Breast epithelium (tissue), 4 donors: ENCODE data around the gene ITGAL. TPM values are rescaled to one million over a fixed set of nuclear protein-coding genes. Genes with fewer than 3 reads are reported as not detected.

Experiments
- DNase-seq, 2 donors: peaks; one replicate each; pipeline ENCODE4 v3.0.0-alpha.2; 2019; ENCODE audit warnings: low spot score in 2 of 2
- H3K27ac ChIP-seq, 2 donors: fragments of 200-600 bp; sonication (generic) in 1 of 2; one replicate each; pipeline ENCODE4 v1.5.1; 2016 to 2019; ENCODE audit warnings: mild to moderate bottlenecking in 1 of 2
- H3K27me3 ChIP-seq, 2 donors: fragments of 200-600 bp; sonication (generic) in 1 of 2; one replicate each; pipeline versions ENCODE4 v1.5.1 to v1.6.0; 2017 to 2019; ENCODE audit warnings: control low read depth in 1 of 2, mild to moderate bottlenecking in 1 of 2
- H3K36me3 ChIP-seq: fragments of 200-600 bp; one replicate; pipeline ENCODE4 v1.5.1; 2019
- H3K4me1 ChIP-seq, 2 donors: fragments of 200-600 bp; sonication (generic); one replicate each; pipeline ENCODE4 v1.5.1; 2016 to 2019; ENCODE audit warnings: control low read depth in 1 of 2
- H3K4me3 ChIP-seq, 3 donors: fragments of 200-600 bp; sonication (generic); 1 replicate in 2 of 3; 2 replicates in 1 of 3; pipeline ENCODE4 v1.5.1; 2016 to 2019; ENCODE audit warnings: mild to moderate bottlenecking in 3 of 3, moderate library complexity in 2 of 3
- H3K9me3 ChIP-seq, 2 donors: fragments of 200-600 bp; sonication (generic) in 1 of 2; one replicate each; pipeline ENCODE4 v1.5.1; 2016 to 2019; ENCODE audit warnings: control low read depth in 1 of 2
- POLR2A ChIP-seq: fragments of 450-650 bp; IDR thresholded peaks from one replicate; pipeline ENCODE4 v1.6.1; 2016; ENCODE audit warnings: antibody characterized with exemption, mild to moderate bottlenecking, moderate library complexity
- POLR2AphosphoS5 ChIP-seq, 3 donors: sonication (generic); formaldehyde crosslinking; IDR thresholded peaks; one replicate each; pipeline ENCODE4 v1.6.1; 2017; ENCODE audit warnings: antibody characterized with exemption in 3 of 3
- intact Hi-C: fragments of 100-400 bp; cut with DNase I; formaldehyde crosslinking; loops from one replicate; pipeline ENCODE4 v1.15.1; 2023; ENCODE audit warnings: low total_unique reads
- total RNA-seq, 3 donors: library from RNA; depleted of rRNA; stranded (reverse); fragments of >200 nt; gene quantifications; one replicate each; pipeline ENCODE4 v1.1.0, GENCODE V29; 2016
- TF ChIP-seq, protein P1 (sequence below), 3 donors: fragments of 450-650 bp; IDR thresholded peaks; one replicate each; pipeline ENCODE4 v1.5.1; 2016 to 2017; ENCODE audit warnings: antibody characterized with exemption in 3 of 3, mild to moderate bottlenecking in 3 of 3, moderate library complexity in 3 of 3

The ITGAL gene
- total RNA-seq, 3 donors from 2014 or later, result 2.3 to 5.7 (median 2.4) TPM

DNA sequence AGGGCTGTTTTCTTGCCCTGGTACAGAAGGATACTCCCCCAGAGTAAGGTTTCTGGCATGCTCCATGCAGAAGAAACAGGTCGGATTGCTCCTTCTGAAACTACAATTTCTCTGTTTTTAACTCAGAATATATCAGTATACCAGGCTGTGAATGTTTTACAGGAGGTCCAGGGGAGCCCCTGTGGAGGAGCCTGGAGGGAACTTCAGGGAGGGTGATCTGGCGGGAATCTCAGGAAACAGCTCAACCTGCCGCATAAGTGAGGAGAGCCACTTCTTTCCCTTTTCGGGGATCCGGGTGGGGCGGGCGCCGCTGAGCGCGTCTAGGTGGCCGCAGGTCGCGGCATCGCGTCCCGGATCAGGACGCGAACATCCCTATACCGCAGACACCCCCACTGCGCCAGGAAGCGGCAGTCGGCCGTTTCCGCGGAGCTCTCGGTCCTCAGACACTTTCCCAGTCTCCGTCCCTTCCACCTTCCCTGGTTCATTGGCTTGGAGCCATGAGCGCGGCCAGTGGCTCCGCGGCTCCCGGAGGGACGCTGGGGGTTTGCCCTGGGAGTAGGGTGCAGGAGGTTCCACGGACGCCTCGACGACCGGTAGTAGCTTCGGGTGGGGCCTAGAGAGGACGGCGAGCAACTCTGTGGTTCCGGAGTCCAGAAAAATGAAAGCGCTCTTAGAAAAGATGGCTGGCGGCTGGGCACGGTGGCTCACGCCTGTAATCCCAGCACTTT lies 88.7 kb downstream of the ITGAL start:
- Histone ChIP-seq H3K36me3 (no peaks in the 10 kb centered on the region), H3K4me3 (peak overlapping the region; percentile 43 to 67 (median 61)), H3K27ac (peak overlapping the region; percentile 61 to 65), H3K9me3 (no peaks in the 10 kb centered on the region), H3K27me3 (no peaks in the 10 kb centered on the region), H3K4me1 (no peaks in the 10 kb centered on the region)
- no peak for TF ChIP-seq POLR2A
- TF ChIP-seq POLR2AphosphoS5 (IDR thresholded peaks at IDR 0.05), result no peak
- TF ChIP-seq, protein P1, sequence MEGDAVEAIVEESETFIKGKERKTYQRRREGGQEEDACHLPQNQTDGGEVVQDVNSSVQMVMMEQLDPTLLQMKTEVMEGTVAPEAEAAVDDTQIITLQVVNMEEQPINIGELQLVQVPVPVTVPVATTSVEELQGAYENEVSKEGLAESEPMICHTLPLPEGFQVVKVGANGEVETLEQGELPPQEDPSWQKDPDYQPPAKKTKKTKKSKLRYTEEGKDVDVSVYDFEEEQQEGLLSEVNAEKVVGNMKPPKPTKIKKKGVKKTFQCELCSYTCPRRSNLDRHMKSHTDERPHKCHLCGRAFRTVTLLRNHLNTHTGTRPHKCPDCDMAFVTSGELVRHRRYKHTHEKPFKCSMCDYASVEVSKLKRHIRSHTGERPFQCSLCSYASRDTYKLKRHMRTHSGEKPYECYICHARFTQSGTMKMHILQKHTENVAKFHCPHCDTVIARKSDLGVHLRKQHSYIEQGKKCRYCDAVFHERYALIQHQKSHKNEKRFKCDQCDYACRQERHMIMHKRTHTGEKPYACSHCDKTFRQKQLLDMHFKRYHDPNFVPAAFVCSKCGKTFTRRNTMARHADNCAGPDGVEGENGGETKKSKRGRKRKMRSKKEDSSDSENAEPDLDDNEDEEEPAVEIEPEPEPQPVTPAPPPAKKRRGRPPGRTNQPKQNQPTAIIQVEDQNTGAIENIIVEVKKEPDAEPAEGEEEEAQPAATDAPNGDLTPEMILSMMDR (IDR thresholded peaks at IDR 0.05), result no peak
- no peak for DNase-seq
- intact Hi-C loops, result no loop called here

DNA sequence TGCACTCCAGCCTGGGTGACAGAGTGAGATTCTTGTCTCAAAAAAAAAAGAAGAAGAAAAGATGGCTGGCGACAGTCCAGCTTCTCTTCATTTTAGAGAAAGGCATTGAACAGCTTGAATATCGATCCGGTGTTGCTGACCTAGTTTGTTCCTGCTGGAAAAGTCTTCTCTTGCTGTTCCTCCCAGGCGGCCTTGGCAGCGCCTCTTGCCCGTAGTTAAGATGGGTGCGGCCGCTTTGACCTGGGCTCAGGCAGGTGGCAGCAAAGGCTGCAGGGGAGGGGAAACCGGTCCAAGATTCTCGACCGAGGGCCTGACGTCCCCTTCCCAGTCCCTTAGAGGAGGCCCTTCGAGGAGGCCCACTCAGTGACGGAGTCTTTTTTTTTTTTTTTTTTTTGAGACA lies 89.5 kb downstream of the ITGAL start:
- Histone ChIP-seq H3K9me3 (no peaks in the 10 kb centered on the region), H3K36me3 (no peaks in the 10 kb centered on the region), H3K4me1 (no peaks in the 10 kb centered on the region), H3K4me3 (peak overlapping the region; percentile 43 to 67 (median 61)), H3K27ac (peak overlapping the region in 1 of 2 donors; percentile 61), H3K27me3 (no peaks in the 10 kb centered on the region)
- TF ChIP-seq POLR2AphosphoS5 (IDR thresholded peaks at IDR 0.05) (no peak), POLR2A (no peak)
- TF ChIP-seq, protein P1 (IDR thresholded peaks at IDR 0.05), result no peak
- intact Hi-C loops, result no loop called here
- no peak for DNase-seq

DNA sequence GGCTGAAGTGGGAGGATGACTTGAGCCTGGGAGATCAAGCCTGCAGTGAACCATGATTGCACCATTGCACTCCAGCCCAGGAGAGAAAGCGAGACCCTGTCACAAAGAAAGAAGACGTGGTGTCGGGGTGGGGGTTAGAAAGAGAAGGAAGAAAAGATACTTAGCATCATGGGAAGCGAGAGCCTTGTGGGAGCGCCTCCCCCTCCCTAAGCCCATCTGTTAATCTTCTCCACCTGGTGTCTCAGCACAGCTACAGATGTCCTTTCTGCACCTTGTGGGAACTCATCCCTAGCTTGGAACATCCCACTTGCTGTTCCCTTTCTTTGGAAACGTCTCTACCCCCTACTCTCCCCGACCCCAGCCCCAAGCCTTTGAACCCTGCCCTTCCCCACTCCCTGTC lies 93.0 kb downstream of the ITGAL start:
- Histone ChIP-seq H3K9me3 (no peaks in the 10 kb centered on the region), H3K27me3 (no peaks in the 10 kb centered on the region), H3K36me3 (no peaks in the 10 kb centered on the region), H3K4me3 (no peak overlapping the region), H3K4me1 (peaks cover 3 to 5% of the 10 kb centered on the region in 2 donors), H3K27ac (no peak overlapping the region)
- intact Hi-C loops, result no loop called here
- no peak for TF ChIP-seq POLR2AphosphoS5 (IDR thresholded peaks at IDR 0.05)
- TF ChIP-seq, protein P1 (IDR thresholded peaks at IDR 0.05), result no peak
- no peak for TF ChIP-seq POLR2A
- no peak for DNase-seq

DNA sequence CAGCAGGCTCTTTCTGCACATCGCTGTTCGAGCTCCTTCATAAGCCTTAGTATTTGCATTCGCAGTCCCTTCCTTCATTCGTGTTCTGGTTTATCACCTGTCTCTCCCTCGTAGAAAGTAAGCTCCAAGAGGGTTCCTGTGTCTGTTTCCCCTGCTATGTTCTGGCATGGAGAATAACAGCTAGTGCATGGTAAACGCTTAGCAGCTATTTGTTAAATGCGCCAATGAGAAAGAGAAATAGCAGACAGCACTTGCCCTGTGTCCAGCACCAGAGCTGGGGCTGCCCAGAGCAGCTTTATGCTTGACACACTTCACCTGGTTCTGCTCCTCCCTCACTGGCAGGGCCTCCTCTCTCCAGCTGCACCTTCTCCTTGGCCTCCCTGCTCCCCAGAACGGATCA lies 93.4 kb downstream of the ITGAL start:
- no peak for DNase-seq
- Histone ChIP-seq H3K9me3 (no peaks in the 10 kb centered on the region), H3K27ac (no peak overlapping the region), H3K4me3 (no peak overlapping the region), H3K36me3 (no peaks in the 10 kb centered on the region), H3K4me1 (peaks cover 3 to 8% of the 10 kb centered on the region in 2 donors), H3K27me3 (no peaks in the 10 kb centered on the region)
- no peak for TF ChIP-seq POLR2A
- no peak for TF ChIP-seq POLR2AphosphoS5 (IDR thresholded peaks at IDR 0.05)
- TF ChIP-seq, protein P1 (IDR thresholded peaks at IDR 0.05), result no peak
- intact Hi-C loops, result no loop called here

DNA sequence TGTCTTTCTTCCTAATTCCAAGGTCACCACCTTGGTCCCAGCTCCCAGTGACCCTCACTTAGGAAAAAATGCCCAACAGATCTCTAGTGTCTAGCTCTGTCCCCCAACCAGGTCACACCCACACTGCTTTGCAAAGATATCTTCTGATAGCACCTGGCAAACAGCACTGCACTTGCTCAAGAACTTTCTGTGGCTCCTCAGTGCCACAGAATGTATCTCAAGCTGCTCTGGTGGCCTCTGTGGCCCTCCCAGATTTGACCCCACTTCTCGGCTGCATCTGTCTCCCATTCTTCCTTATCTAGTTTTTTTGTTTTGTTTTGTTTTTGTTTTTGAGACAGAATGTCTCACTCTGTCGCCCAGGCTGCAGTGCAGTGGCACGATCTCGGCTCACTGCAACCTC lies 94.0 kb downstream of the ITGAL start:
- TF ChIP-seq POLR2AphosphoS5 (IDR thresholded peaks at IDR 0.05) (no peak), POLR2A (no peak)
- TF ChIP-seq, protein P1 (IDR thresholded peaks at IDR 0.05), result no peak
- intact Hi-C loops, result no loop called here
- Histone ChIP-seq H3K4me3 (no peak overlapping the region), H3K27me3 (no peaks in the 10 kb centered on the region), H3K27ac (no peak overlapping the region), H3K36me3 (no peaks in the 10 kb centered on the region), H3K9me3 (no peaks in the 10 kb centered on the region), H3K4me1 (peaks cover 3 to 8% of the 10 kb centered on the region in 2 donors)
- no peak for DNase-seq
